Transverse colon (tissue), 4 donors: Measurements from ENCODE around the gene PTDSS2.

ENCODE experiments used
- CTCF ChIP-seq, 5 experiments: fragments of 200-600 bp in 3 of 5; fragments of 450-650 bp in 2 of 5; sonication (generic) in 3 of 5; IDR thresholded peaks; 1 replicate in 2 of 5; 2 replicates in 3 of 5; pipeline ENCODE4 v1.5.1; 2016 to 2017; ENCODE audit warnings: antibody characterized with exemption in 5 of 5, inconsistent platforms in 3 of 5, mild to moderate bottlenecking in 2 of 5, moderate library complexity in 1 of 5
- POLR2A ChIP-seq: fragments of 450-650 bp; IDR thresholded peaks from one replicate; pipeline ENCODE4 v1.6.1; 2016; ENCODE audit warnings: antibody characterized with exemption, mild to moderate bottlenecking, moderate library complexity
- POLR2AphosphoS5 ChIP-seq, 3 donors: sonication (generic); formaldehyde crosslinking; IDR thresholded peaks; one replicate each; pipeline ENCODE4 v1.6.1; 2016; ENCODE audit warnings: antibody characterized with exemption in 3 of 3

- TF ChIP-seq CTCF (IDR thresholded peaks at IDR 0.05) (no peak), POLR2A (no peak), POLR2AphosphoS5 (IDR thresholded peaks at IDR 0.05) (no peak)
Observed at GRCh38 chr11:403761-404431, 46.2 kb upstream of the PTDSS2 start.
